HCT116 (cell line): ENCODE data around the gene RPL3. TPM values are rescaled to one million over a fixed set of nuclear protein-coding genes. Genes with fewer than 3 reads are reported as not detected.
A peak's percentile ranks its signal among the peaks of the same experiment; 100 is the strongest.

ENCODE experiments used
- ATAC-seq: fragments of 200-7000 bp; cut with Tn5 transposase; 2 replicates; pipeline ENCODE4 v1.9.1; 2020; ENCODE audit warnings: mild to moderate bottlenecking, moderate library complexity
- BruUV-seq: library from RNA; stranded (reverse); fragments of 400-500 nt; replicated peaks from 2 replicates; lab custom pipeline; 2021; lab: Mats Ljungman, UMichigan
- CTCF ChIA-PET: fragments of 300-600 bp; sonication (Branson Sonifier 250); formaldehyde crosslinking; loops from one replicate; lab custom pipeline; 2021; ENCODE audit warnings: antibody characterized with exemption; lab: Charles Lee
- POLR2A ChIA-PET: fragments of 300-600, 350-600 bp; sonication (Branson Sonifier 250); formaldehyde crosslinking; loops from one replicate; lab custom pipeline; 2021; ENCODE audit warnings: antibody characterized with exemption; lab: Charles Lee
- RAD21 ChIA-PET, 2 experiments: fragments of 300-600 bp; sonication (Branson Sonifier 250); formaldehyde crosslinking; loops; one replicate each; lab custom pipeline; 2023; ENCODE audit warnings: low total read pairs in 2 of 2; ENCODE audit not compliant: uncharacterized antibody in 2 of 2, unreplicated experiment in 2 of 2, low non-redundant PET in 1 of 2; lab: Charles Lee
- DNase-seq: peaks from one replicate; pipeline ENCODE4 v3.0.0-alpha.2; 2010; ENCODE audit warnings: low read depth, low spot score
- H2AFZ ChIP-seq: fragments of 200-600 bp; shearing (Covaris generic), sonication (generic); 2 replicates; pipeline ENCODE4 v1.6.1; 2017; ENCODE audit warnings: low read depth, mixed run types, mixed read lengths, antibody characterized with exemption, low read length; ENCODE audit not compliant: poor library complexity, severe bottlenecking
- H3K27ac ChIP-seq: 2 replicates; pipeline ENCODE4 v1.5.1; 2012; ENCODE audit warnings: low read depth, low read length
- H3K27me3 ChIP-seq: fragments of 200-600 bp; sonication (generic); 2 replicates; pipeline ENCODE4 v1.6.1; 2016; ENCODE audit warnings: mixed run types, low read length, mixed read lengths; ENCODE audit not compliant: insufficient read depth
- H3K36me3 ChIP-seq, 2 experiments: fragments of 200-500 bp in 1 of 2; fragments of 200-600 bp in 1 of 2; sonication (Bioruptor generic) in 1 of 2; sonication (generic) in 1 of 2; 2 replicates each; pipeline versions ENCODE4 v1.5.1 to v1.6.1; 2014 to 2016; ENCODE audit warnings: low read length in 2 of 2, inconsistent platforms in 1 of 2, mixed read lengths in 1 of 2, mixed run types in 1 of 2; ENCODE audit not compliant: insufficient read depth in 2 of 2, control insufficient read depth in 1 of 2
- H3K4me1 ChIP-seq, 2 experiments: fragments of 200-600 bp in 1 of 2; sonication (generic) in 1 of 2; 2 replicates each; pipeline versions ENCODE4 v1.5.1 to v1.6.1; 2012 to 2017; ENCODE audit warnings: low read length in 2 of 2, inconsistent platforms in 1 of 2, mild to moderate bottlenecking in 1 of 2, mixed read lengths in 1 of 2, mixed run types in 1 of 2, moderate library complexity in 1 of 2; ENCODE audit not compliant: insufficient read depth in 2 of 2, control insufficient read depth in 1 of 2
- H3K4me2 ChIP-seq: fragments of 200-600 bp; sonication (generic); 2 replicates; pipeline ENCODE4 v1.6.1; 2017; ENCODE audit warnings: mixed run types, low read length, mixed read lengths
- H3K4me3 ChIP-seq, 2 experiments: fragments of 200-600 bp in 1 of 2; sonication (generic) in 1 of 2; replicated peaks in 1 of 2; 2 replicates each; pipeline ENCODE4 v1.5.1; 2011 to 2016; ENCODE audit warnings: low read length in 2 of 2, control low read depth in 1 of 2, low read depth in 1 of 2, mild to moderate bottlenecking in 1 of 2, mixed read lengths in 1 of 2, mixed run types in 1 of 2
- H3K79me2 ChIP-seq: fragments of 200-600 bp; sonication (generic); 2 replicates; pipeline ENCODE4 v1.6.1; 2017; ENCODE audit warnings: mild to moderate bottlenecking, mixed run types, low read length, moderate library complexity, mixed read lengths; ENCODE audit not compliant: insufficient read depth
- H3K9ac ChIP-seq: fragments of 200-600 bp; sonication (generic); 2 replicates; pipeline ENCODE4 v1.6.1; 2016; ENCODE audit warnings: low read length, mixed read lengths
- H3K9me2 ChIP-seq: fragments of 200-600 bp; sonication (generic), shearing (Covaris generic); 2 replicates; pipeline ENCODE4 v1.6.1; 2017; ENCODE audit warnings: mixed run types, mild to moderate bottlenecking, moderate library complexity; ENCODE audit not compliant: insufficient read depth
- H3K9me3 ChIP-seq, 2 experiments: fragments of 200-500 bp in 1 of 2; fragments of 200-600 bp in 1 of 2; sonication (Bioruptor generic) in 1 of 2; sonication (generic) in 1 of 2; 2 replicates each; pipeline ENCODE4 v1.6.1; 2014 to 2017; ENCODE audit warnings: low read length in 2 of 2, mixed read lengths in 2 of 2, inconsistent platforms in 1 of 2, low read depth in 1 of 2, mild to moderate bottlenecking in 1 of 2, mixed run types in 1 of 2, moderate library complexity in 1 of 2; ENCODE audit not compliant: control insufficient read depth in 1 of 2, insufficient read depth in 1 of 2
- H4K20me1 ChIP-seq: fragments of 200-600 bp; sonication (generic), shearing (Covaris generic); 2 replicates; pipeline ENCODE4 v1.6.1; 2017; ENCODE audit warnings: mixed run types, mild to moderate bottlenecking, moderate library complexity; ENCODE audit not compliant: insufficient read depth
- CBX3 ChIP-seq: IDR thresholded peaks from 2 replicates; pipeline ENCODE4 v1.6.1; 2012; ENCODE audit warnings: low read depth
- CEBPB ChIP-seq: IDR thresholded peaks from 2 replicates; pipeline ENCODE4 v1.6.1; 2012; ENCODE audit warnings: low read depth
- EGR1 ChIP-seq: IDR thresholded peaks from 2 replicates; pipeline ENCODE4 v1.6.1; 2012; ENCODE audit warnings: low read depth
- ELF1 ChIP-seq: IDR thresholded peaks from 2 replicates; pipeline ENCODE4 v1.6.1; 2012; ENCODE audit warnings: low read depth, borderline replicate concordance
- JUND ChIP-seq: IDR thresholded peaks from 2 replicates; pipeline ENCODE4 v1.6.1; 2012
- POLR2A ChIP-seq: IDR thresholded peaks from 2 replicates; pipeline ENCODE4 v1.7.0; 2011; ENCODE audit warnings: borderline replicate concordance; ENCODE audit not compliant: insufficient read depth, insufficient read length; ENCODE audit errors: extremely low read depth
- POLR2AphosphoS5 ChIP-seq: IDR thresholded peaks from 2 replicates; pipeline ENCODE4 v1.6.1; 2011; ENCODE audit warnings: mild to moderate bottlenecking, low read depth, low read length, moderate library complexity
- RAD21 ChIP-seq: IDR thresholded peaks from 2 replicates; pipeline ENCODE4 v1.6.1; 2012; ENCODE audit warnings: low read depth, mild to moderate bottlenecking
- SIN3A ChIP-seq: IDR thresholded peaks from 2 replicates; pipeline ENCODE4 v1.6.1; 2012; ENCODE audit warnings: low read depth
- SP1 ChIP-seq: IDR thresholded peaks from 2 replicates; pipeline ENCODE4 v1.6.1; 2012; ENCODE audit warnings: low read depth
- SRF ChIP-seq: IDR thresholded peaks from 2 replicates; pipeline ENCODE4 v1.6.1; 2012; ENCODE audit warnings: low read depth
- TCF7L2 ChIP-seq: IDR thresholded peaks from 2 replicates; pipeline ENCODE4 v1.7.0; 2011; ENCODE audit warnings: borderline replicate concordance, inconsistent platforms; ENCODE audit not compliant: insufficient read depth, insufficient read length; ENCODE audit errors: extremely low read depth
- YY1 ChIP-seq: IDR thresholded peaks from 2 replicates; pipeline ENCODE4 v1.6.1; 2011; ENCODE audit warnings: low read length, low read depth, moderate library complexity, mild to moderate bottlenecking; ENCODE audit not compliant: insufficient replicate concordance; ENCODE audit errors: extremely low read depth
- ZBTB33 ChIP-seq: IDR thresholded peaks from 2 replicates; pipeline ENCODE4 v1.6.1; 2011; ENCODE audit warnings: mild to moderate bottlenecking, low read length, moderate library complexity; ENCODE audit not compliant: insufficient replicate concordance; ENCODE audit errors: extremely low read depth
- ZFX ChIP-seq: fragments of 450-650 bp; IDR thresholded peaks from 2 replicates; pipeline ENCODE4 v1.6.1; 2017
- ZNF274 ChIP-seq: fragments of 200-500 bp; sonication (Bioruptor generic); IDR thresholded peaks from 2 replicates; pipeline ENCODE4 v1.6.1; 2014; ENCODE audit warnings: mild to moderate bottlenecking, low read depth, low read length, inconsistent platforms
- intact Hi-C: fragments of 100-400 bp; cut with micrococcal nuclease; formaldehyde crosslinking; loops from 2 replicates; pipeline ENCODE4 v1.10.0; 2022
- total RNA-seq: library from RNA; stranded (reverse); gene quantifications from one replicate; pipeline ENCODE4 v1.2.1, GENCODE V29; 2021; ENCODE audit not compliant: unreplicated experiment
- TF ChIP-seq, protein P1 (sequence below), 3 experiments: fragments of 200-600 bp in 1 of 3; sonication (generic) in 1 of 3; IDR thresholded peaks in 2 of 3; conservative IDR thresholded peaks in 1 of 3; 2 replicates each; pipeline ENCODE4 v1.5.1; 2012 to 2017; ENCODE audit warnings: low read depth in 2 of 3, low read length in 2 of 3, antibody characterized with exemption in 1 of 3, borderline replicate concordance in 1 of 3, control low read depth in 1 of 3, mild to moderate bottlenecking in 1 of 3, mixed read lengths in 1 of 3, mixed run types in 1 of 3, moderate library complexity in 1 of 3; ENCODE audit not compliant: insufficient read depth in 1 of 3
- TF ChIP-seq, protein P2 (sequence below): IDR thresholded peaks from 2 replicates; pipeline ENCODE4 v1.6.1; 2012
- TF ChIP-seq, protein P3 (sequence below): IDR thresholded peaks from 2 replicates; pipeline ENCODE4 v1.6.1; 2012
- TF ChIP-seq, protein P4 (sequence below): IDR thresholded peaks from 2 replicates; pipeline ENCODE4 v1.6.1; 2012; ENCODE audit warnings: low read depth

The RPL3 gene
- total RNA-seq, 1 experiment from 2014 or later: 2,966 TPM

- no peaks in the 10 kb centered on the region for H3K9me3 ChIP-seq
- H3K79me2 ChIP-seq: peaks cover 5% of the 10 kb centered on the region; the same call in 1 of the 2 replicates
- intact Hi-C loops: no loop called here
- peak overlapping the region; percentile 37; the same call in 1 of the 2 replicates for H3K9ac ChIP-seq
- DNase-seq (no peak), ATAC-seq (no peak; the same call in 1 of the 2 replicates)
- no TSS peak for BruUV-seq
- H3K4me2 ChIP-seq: peak overlapping the region; percentile 80
- no peaks in the 10 kb centered on the region for H3K27me3 ChIP-seq
- peak overlapping the region; percentile 37 to 54 for H3K4me3 ChIP-seq
- no peaks in the 10 kb centered on the region for H4K20me1 ChIP-seq
- no peaks in the 10 kb centered on the region for H3K9me2 ChIP-seq
- POLR2A ChIA-PET: interaction anchor here (2.3 kb wide), 1 partner anchor 29 kb away, joined by 7 read pairs; the partner anchor contains the start of gene RPL3
- H3K27ac ChIP-seq: peak overlapping the region; percentile 18; the same call in 1 of the 2 replicates
- RAD21 ChIA-PET: no interaction called here
- H2AFZ ChIP-seq: peak overlapping the region; percentile 80
- H3K4me1 ChIP-seq: peaks cover 24 to 43% of the 10 kb centered on the region in 2 experiments; a peak in 3 of 4 replicates
- CTCF ChIA-PET: interaction anchor here (1.2 kb wide), 1 partner anchor 18 kb away, joined by 5 read pairs; no protein-coding TSS in a partner anchor
- no peaks in the 10 kb centered on the region for H3K36me3 ChIP-seq
- TF ChIP-seq ZFX (no peak), JUND (no peak), ZBTB33 (no peak), SIN3A (no peak), YY1 (no peak), SRF (no peak), SP1 (no peak), CBX3 (no peak), POLR2AphosphoS5 (no peak), ELF1 (no peak), POLR2A (no peak), CEBPB (no peak), EGR1 (no peak), RAD21 (no peak), TCF7L2 (no peak), ZNF274 (no peak)
- TF ChIP-seq, protein P1, sequence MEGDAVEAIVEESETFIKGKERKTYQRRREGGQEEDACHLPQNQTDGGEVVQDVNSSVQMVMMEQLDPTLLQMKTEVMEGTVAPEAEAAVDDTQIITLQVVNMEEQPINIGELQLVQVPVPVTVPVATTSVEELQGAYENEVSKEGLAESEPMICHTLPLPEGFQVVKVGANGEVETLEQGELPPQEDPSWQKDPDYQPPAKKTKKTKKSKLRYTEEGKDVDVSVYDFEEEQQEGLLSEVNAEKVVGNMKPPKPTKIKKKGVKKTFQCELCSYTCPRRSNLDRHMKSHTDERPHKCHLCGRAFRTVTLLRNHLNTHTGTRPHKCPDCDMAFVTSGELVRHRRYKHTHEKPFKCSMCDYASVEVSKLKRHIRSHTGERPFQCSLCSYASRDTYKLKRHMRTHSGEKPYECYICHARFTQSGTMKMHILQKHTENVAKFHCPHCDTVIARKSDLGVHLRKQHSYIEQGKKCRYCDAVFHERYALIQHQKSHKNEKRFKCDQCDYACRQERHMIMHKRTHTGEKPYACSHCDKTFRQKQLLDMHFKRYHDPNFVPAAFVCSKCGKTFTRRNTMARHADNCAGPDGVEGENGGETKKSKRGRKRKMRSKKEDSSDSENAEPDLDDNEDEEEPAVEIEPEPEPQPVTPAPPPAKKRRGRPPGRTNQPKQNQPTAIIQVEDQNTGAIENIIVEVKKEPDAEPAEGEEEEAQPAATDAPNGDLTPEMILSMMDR (IDR thresholded peaks at IDR 0.05 in 2 of 3, conservative IDR thresholded peaks at IDR 0.05 in 1 of 3; ENCODE audit: borderline replicate concordance in 1 of 3, insufficient read depth in 1 of 3, low read depth in 2 of 3, low read length in 2 of 3): no peak
- TF ChIP-seq, protein P2, sequence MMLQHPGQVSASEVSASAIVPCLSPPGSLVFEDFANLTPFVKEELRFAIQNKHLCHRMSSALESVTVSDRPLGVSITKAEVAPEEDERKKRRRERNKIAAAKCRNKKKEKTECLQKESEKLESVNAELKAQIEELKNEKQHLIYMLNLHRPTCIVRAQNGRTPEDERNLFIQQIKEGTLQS: no peak
- TF ChIP-seq, protein P3, sequence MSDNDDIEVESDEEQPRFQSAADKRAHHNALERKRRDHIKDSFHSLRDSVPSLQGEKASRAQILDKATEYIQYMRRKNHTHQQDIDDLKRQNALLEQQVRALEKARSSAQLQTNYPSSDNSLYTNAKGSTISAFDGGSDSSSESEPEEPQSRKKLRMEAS: no peak
- TF ChIP-seq, protein P4, sequence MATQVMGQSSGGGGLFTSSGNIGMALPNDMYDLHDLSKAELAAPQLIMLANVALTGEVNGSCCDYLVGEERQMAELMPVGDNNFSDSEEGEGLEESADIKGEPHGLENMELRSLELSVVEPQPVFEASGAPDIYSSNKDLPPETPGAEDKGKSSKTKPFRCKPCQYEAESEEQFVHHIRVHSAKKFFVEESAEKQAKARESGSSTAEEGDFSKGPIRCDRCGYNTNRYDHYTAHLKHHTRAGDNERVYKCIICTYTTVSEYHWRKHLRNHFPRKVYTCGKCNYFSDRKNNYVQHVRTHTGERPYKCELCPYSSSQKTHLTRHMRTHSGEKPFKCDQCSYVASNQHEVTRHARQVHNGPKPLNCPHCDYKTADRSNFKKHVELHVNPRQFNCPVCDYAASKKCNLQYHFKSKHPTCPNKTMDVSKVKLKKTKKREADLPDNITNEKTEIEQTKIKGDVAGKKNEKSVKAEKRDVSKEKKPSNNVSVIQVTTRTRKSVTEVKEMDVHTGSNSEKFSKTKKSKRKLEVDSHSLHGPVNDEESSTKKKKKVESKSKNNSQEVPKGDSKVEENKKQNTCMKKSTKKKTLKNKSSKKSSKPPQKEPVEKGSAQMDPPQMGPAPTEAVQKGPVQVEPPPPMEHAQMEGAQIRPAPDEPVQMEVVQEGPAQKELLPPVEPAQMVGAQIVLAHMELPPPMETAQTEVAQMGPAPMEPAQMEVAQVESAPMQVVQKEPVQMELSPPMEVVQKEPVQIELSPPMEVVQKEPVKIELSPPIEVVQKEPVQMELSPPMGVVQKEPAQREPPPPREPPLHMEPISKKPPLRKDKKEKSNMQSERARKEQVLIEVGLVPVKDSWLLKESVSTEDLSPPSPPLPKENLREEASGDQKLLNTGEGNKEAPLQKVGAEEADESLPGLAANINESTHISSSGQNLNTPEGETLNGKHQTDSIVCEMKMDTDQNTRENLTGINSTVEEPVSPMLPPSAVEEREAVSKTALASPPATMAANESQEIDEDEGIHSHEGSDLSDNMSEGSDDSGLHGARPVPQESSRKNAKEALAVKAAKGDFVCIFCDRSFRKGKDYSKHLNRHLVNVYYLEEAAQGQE: no peak
These were observed 29.6 kb upstream of the RPL3 start for GRCh38 chr22:39348909-39349505.
